HG02970 (cell line): Measurements from ENCODE around the gene KCNH2.

ENCODE experiments used
- ATAC-seq: cut with Tn5 transposase; IDR thresholded peaks from one replicate; pipeline ENCODE4 v1.9.1; 2021; ENCODE audit warnings: mild to moderate bottlenecking, moderate library complexity, moderate number of reproducible peaks; ENCODE audit not compliant: unreplicated experiment, low FRiP score

The KCNH2 gene

DNA sequence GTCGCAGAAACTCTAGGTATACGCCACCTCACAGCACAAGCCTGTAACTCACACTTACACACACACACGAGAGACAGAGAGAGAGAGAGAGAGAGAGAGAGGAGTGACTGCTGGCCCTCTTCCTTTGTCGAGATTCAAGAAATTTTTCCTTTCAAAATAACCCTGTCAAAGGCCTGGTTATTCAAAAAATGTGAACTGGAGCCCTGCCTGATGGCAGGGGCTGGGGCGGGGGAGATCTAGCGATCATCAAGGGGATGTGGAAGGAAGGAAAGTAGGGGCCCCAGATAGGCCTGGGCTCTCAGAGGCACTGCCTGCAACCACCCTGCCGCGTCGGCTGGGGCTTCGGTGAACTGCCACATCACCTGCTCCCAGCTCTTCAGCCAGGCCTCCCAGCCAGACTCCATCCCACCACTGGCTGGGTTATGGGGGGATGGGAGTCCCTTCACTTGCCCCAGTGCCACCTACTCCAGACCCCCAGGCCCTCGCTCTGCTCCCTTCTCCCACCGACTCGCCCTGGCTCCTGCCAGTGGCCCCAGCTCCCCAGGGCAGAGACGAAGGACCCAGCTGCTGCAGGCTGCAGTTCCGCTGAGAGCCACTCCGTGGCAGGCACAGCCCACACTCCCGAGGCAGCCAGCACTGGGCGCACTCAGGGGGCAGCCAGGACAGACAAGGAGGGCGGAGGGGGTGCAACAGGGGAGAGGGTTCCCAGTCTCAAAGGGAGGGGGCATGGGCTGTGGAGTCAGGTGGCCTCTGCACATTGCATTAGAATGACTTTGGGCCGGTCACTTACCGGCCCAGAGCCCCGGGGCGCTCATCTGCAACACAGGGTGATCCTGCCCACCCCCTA lies 15.3 kb downstream of the KCNH2 start:
- no peak for ATAC-seq

DNA sequence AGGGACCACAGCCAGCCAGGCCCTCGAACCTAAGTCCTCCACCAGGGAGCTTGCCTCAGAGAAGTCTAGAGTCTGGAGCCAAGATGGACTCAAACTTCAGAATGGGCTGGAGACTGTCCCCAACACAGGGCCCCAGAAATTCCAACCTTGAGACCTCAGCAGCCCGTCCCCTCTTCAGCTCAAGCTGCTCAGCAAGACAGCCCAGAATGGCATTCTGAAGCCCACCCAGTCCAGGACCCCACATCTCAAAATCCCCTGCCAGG lies 15.9 kb downstream of the KCNH2 start:
- ATAC-seq, result no peak

DNA sequence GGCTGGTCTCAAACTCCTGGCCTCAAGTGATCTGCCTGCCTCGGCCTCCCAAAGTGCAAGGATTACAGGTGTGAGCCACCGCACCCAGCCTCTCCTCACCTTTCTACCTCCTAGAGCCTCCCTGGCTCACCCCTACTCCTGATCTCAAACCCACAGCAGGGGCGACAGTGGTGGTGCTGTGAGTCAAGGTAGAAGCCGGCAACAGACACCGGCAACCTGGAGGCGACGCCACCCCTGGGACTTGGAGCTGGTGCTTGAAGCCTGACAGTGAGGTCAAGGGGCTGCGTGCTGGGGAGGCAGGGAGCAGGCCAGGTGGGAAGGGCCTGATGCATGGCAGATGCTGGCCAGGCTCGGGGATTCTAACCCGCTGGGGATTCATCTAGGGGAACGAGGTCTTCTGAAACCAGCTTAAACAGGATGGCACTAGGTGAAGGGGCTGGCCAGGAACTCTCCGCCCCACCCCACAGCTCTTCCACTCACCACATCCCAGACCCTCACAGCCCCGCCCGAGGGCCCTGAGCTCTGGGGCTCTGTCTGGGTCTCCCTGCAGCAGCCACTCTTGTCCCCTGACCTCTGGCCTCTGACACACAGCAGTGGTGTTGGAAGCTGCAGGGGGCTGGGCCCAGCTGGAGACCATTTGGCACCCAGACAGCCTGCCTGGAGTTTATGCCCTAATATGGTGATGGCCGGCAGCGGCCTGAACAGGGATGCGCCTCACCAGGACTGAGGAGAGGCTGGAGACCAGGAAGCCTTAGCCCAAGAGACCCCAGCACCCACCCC lies 16.4 kb downstream of the KCNH2 start:
- no peak for ATAC-seq

DNA sequence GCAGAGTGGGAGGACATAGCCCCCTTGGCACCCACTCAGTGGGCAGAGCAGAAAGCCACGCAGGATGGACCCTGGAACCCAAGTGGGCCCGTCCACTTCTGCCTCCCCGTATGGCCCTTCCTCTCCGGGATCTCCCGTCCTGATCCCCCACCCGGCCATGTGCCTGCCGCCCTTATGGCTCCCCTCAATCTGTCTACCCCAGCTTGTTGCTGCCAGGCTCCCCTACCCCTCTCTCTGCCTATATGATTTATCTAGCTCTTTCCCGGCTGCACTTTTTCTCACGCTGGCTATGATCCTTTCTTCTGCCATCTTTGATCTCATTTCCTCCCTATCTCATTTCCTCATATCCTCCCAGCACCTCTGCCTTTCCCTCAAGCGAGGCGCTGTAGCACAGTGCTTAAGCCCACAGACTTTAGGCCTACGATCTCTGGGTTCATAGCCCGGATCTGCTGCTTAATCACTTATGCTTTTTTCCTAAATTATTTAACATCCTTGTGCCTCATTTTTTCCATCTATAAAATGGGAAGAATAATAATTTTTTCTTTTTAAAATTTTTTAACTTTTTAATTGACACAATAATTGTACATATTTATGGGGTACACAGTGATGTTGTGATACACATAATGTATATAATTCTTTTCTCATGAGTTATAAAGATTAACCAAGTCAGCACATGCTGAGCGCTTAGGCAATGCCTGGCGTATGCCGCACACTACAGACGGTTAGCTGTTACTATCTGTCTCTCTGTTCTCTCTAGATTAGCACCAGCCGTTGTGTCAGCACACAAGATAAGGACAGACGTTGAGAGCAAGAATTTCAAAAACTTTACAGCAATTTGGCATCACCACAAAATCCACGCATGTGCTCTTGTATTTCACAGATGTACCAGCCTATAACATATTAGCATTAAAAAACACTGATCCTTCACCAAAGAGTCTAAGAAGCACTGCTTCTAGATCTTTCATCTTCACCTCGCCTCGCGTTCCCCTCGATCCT lies 18.1 kb downstream of the KCNH2 start:
- ATAC-seq, result no peak

DNA sequence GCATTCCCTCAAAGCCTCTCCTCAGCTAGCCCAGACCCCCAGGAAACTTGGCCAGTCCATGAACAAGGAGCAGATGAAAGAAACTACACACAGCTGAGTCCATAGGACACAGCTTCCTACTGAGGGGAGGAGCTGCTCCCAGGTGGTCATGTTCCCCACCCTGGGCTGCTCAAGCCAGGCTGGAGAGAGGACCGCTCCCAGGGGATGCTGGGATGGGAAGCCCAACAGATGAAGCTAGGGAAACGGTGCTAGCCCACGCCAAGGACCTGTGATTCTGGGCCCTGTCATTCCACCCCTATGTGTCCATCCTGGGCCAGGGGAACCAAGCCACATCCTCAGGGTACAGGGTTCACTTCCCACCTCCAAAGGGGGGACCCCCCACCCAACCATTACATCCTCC lies 19.0 kb downstream of the KCNH2 start:
- ATAC-seq, result no peak

DNA sequence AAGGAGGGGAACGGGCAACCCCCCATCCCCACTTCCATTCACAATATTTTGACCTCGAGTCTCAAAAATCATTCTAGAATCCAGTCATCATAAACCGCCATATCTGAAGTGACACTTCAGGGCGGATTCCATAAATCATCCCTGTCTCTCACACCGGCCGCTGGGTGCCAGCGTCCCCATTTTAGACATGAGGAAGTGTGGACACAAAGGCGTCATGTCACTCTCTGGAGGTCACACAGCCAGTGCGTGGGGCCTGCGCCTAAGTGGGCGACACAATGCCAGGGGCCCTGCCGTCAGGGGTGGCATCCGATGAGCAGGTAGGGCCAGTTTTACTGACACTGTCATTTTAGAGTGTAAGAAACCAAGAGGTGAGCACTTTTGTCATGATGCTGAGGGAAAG lies 19.5 kb downstream of the KCNH2 start:
- ATAC-seq, result no peak

DNA sequence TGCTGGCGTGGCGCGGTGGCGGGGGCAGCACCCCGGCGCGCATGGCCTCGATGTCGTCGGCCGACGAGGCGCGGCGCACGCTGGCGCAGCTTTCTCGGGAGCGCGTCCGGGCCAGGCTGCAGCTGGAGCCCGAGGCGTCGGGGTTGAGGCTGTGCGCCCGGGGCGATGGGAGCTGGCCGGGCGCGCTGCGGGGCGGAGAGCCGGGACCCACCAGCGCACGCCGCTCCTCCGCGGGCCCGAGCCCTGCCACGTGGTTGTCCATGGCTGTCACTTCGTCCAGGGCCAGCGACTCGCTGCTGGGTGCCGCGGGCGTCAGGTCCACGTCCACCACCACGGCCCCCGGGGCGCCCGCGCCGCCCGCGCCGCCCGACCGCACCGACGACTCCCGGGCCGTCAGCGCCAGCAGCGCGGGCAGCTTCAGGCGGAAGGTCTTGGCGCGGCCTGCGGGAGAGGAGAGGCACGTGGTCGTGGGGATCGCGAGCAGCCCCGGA lies 20.0 kb downstream of the KCNH2 start:
- ATAC-seq, result no peak

DNA sequence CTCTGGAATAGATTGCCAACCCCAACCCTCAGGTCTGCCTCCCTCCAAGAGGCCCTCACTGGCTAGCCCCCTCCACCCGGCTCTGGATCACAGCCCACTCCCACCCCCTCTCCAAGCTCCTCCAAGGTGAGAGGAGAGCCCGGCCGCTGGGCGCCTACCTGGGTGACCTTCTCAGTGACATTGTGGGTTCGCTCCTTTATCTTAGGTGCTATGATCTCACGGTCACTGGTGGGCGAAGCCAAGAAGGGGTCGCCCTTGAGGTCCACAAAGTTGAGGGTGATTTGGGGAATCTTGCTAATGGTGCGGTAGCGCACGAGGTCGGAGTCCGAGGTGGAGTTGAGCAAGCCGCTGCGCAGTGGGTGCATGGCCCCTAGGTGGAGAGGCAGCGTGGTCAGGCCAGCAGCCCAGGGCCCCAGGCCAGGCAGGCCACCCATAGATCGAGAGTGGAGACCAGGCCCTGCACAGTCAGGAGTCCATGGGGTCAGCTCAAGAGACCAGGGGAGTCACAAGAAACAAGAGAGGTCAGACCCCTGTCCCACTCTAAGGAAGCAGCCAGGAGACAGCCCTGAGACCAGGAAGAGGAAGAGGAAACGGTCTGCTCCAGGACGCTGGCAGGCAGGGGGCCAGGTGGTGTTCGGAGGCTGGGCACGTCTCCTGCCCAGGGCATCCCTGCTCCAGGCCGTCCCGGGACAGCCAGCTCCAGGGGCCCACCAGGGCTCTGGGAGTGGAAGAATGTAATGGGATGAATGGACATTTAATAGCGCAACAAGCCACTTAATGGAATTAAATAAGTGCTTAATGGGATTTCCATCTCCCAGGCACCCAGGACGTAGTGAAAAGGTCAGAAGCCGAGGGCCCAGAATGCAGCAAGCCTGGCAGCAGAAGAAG lies 20.7 kb downstream of the KCNH2 start:
- no peak for ATAC-seq

DNA sequence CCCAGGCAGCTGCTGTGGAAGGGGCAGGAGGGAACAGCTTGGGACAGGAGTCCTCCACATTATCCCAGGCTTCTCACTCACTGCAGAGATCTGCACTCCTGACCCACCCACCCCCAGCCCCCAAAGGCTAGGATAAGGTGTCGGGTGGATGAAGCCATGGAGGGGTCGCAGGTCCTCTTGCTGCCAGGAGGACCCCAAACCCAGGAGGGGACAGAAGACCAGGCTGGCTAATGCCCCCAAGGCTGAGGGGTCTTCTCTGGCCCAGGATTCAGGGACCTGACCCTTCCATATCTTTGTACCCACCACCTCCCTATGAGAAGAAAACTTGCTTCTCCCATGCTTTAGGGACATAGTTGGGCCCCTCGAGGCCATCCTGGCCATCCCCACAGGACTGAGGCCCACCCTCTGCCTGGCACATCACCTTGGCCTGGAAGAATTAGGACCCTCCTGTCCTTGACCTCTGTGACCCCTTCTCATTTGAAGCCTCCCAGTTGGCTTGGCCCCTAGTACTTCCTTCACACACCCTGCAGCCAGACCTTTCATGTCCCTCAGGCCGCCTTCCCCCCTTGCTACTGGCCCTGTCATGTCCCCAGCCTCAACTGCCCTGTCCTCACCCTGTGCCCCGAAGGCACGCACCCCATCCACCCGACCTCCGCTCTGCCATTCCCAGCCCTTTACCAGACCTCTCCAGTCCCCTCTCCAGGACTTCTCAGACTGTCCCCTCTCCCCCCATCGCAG lies 21.6 kb downstream of the KCNH2 start:
- no peak for ATAC-seq

DNA sequence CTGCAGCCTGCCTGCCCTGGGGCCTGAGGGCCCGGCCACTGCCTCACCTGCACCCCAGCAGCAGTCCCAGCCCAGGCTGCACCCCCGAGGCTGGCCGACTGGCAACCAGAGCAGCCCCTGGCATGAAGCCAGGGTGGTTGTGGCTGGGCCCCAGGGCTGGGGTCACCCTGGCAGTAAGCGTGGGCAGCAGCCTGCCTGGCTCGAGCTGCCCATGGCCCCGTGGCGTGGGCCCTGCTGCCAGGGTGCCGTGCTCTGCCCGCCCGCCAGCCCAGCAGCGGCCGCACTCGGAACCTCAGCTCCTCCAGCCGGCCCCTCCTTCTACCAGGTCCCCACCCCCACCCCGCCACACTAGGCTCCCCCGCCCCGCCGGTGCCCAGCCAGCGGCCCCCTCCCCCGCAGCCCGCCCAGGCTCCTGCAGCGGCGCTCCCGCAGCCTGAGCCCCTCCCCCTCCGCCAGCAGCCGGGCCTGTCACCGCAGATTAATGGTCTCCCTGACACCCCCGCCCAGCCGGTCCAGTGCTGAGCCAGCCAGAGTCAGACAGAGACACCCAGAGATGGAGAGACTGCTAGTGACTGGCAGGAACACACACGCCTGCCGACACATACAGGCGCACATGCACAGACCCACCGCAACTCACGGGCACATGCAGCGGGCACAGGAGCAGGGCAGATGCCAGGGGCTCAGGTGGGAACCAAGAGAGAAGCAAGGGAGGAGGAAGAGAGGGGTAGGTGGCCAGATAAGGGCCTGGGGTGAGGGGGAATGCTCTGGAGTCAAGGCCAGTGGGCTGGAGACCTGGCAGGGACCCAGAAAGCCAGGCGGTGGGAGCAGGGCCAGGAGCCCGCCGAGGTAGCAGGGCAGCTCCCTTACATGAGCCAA lies 22.4 kb downstream of the KCNH2 start:
- no peak for ATAC-seq

DNA sequence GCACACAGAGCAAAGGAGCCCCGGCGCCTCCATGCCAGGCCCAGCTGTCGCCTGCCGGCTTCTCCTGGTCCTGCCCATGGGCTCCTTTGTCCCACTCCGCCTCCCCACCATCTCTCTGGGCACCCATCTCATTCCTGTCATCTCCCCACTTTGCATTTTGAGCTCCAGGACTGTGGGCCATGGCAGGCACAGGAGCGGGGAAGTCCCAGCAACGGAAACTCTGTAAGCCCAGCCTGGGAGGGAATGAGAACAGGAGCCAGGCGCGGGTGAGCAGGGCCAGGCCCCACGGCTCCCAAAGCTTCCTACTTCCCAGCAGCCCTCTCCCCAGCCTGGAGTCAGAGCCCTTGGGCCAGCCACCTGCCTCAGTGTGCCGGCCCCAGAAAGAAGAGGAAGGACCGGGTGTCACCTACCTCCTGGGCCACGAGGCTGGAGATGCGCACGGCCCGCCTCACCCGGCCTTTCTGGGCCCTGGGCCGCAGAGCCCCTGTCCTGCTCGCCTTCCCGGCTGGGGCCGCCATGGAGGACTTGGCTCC lies 23.1 kb downstream of the KCNH2 start:
- no peak for ATAC-seq

DNA sequence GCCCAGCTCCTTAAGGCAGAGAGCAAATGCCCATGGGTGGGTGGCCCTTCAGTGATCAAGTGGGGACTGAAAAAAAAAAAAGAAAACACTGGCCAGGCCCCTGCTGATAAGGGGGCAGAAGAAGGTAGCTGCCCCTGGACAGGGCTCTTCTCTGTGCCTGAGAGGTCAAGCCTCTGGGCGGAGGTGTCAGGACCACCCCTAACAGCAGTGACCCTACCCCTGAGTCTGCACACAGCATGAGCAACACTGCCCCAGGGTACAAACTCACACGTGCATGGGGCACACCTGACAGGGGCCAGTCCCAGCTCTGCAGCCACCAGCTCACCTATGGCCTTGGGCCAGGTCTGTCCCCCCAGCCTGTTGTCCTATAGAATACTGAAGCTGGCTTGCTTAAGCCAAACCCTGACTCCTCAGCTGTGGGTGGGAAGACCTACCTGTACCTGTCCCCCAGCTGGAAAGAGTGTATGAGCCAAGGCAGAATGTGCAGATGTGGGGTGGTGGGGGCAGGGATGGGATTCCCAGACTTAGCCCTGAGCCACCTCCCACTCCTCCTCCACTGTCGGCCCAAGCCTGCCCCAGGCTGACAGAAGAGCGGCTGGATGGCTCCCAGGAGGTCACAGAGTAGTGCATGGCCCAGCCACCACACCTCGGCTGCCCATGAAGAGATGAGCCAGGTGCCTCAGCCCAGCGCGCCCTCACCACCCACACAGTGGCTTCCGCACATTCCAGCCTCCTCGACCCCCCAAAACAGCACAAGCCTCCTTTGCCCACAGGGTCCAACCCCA lies 23.7 kb downstream of the KCNH2 start:
- no peak for ATAC-seq

DNA sequence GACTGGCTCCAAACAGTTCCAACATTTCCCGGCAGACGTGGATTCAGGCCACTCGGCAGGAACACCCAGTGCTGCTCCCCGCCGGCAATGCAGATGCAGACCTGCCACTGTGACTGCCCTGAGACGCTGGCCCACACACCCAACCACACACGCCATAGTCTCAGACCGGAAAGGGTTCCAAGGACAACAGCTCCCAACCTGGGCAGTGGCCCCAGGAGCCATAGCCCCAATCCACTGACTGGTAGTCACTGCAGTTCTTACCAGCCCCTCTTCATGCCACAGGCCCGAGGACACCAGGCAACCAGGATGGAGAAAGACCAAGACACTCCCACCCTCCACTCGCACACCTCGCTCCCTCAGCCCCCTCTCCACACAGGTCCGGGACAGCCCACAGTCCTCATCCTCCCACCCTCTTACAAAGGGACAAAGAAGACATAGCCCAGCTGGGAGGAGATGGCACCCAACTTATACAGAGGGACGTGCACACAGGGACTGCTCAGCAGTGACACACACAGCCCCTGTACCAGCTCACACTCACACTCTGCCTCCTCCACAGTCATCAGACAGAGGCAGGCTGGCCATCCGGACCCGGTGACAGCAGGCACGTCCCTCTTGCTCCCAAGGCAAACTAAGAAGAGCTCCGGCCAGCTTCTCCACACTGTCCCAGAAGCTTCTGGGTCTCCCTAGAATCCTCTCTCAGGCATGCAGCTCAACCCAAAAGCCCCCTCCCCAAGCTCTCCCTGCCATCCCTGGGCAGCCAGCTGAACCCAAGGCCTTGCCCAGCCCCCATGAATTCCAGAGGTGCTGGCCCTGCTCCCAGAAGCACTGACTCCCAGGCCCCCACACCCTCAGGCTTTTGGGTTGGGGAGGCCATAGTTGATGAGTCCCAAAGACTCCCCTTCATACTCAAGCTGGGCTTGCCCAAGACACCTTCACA lies 24.8 kb downstream of the KCNH2 start:
- no peak for ATAC-seq

DNA sequence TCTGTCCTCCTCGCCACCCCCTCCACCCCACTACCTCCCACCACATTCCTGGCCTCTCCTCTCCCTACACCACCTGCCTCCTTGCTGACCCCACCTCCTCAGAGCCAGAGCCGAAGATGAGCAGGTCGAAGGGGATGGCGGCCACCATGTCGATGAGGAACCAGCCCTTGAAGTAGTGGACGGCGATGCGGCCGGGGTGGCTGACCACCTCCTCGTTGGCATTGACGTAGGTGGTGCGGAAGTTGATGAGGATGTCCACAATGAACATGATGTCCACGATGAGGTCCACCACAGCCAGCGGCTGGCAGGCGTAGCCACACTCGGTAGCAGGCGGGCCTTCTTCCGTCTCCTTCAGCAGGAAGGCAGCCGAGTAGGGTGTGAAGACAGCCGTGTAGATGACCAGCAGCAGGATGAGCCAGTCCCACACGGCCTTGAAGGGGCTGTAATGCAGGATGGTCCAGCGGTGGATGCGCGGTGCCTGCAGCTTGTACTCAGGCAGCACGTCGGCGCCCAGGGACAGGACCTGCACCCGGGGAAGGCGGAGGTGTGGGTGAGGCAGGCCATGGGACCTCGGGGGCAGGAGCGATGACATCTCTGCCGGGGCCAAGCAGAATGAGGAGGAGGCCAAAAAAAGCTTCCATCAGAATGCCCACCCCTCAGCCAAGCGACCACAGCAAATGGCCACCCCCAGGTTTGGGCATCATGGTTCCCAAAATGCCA lies 25.6 kb downstream of the KCNH2 start:
- ATAC-seq, result no peak

DNA sequence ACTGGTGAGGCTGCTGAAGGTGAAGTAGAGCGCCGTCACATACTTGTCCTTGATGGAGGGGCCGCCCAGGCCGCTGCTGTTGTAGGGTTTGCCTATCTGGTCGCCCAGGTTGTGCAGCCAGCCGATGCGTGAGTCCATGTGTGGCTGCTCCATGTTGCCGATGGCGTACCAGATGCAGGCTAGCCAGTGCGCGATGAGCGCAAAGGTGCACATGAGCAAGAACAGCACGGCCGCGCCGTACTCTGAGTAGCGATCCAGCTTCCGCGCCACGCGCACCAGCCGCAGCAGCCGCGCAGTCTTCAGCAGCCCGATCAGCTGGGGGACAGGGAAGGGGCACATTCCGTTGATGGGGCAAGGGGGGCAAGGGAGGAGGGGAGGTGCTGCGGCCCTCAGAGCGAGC lies 26.6 kb downstream of the KCNH2 start:
- no peak for ATAC-seq

DNA sequence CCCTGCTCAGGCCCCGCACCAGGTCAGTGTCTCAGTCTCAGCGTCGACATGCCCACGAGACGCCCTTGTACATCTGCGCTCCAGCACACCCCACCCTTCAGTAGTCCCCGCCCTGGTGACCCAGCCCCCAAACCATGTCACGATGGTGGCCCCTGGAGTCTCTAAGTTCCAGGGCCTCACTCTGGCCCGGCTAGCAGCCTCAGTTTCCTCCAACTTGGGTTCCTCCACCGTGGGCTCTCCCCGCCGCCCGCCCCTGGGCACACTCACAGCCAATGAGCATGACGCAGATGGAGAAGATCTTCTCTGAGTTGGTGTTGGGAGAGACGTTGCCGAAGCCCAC lies 27.0 kb downstream of the KCNH2 start:
- no peak for ATAC-seq
